Right renal cortex interstitium (tissue), 3 donors: Measurements from ENCODE around the gene ADIRF. TPM values are rescaled to one million over a fixed set of nuclear protein-coding genes. Genes with fewer than 3 reads are reported as not detected.
"Not testable (repeated sequence)": the region's sequence is repeated elsewhere in the genome, so short reads cannot be mapped to it uniquely, and the experiment has no call there.

Source experiments
- DNase-seq, 3 donors: peaks; one replicate each; pipeline ENCODE4 v3.0.0-alpha.2; 2013; ENCODE audit warnings: low read depth in 3 of 3, low spot score in 2 of 3
- polyA plus RNA-seq, 3 donors: library from polyadenylated mRNA; unstranded; fragments of 120-200 nt; gene quantifications; one replicate each; pipeline ENCODE4 v1.2.1, GENCODE V29; 2013; ENCODE audit not compliant: insufficient read length in 3 of 3

Gene ADIRF
- polyA plus RNA-seq, 3 donors: 12.5 to 18.4 (median 17.3) TPM

- no peak for DNase-seq
These were observed 8.2 kb downstream of the ADIRF start for GRCh38 chr10:86976362-86977056.

GRCh38 chr10:86978457-86978856, 10.2 kb downstream of the ADIRF start:
- not testable (repeated sequence) for DNase-seq

DNA sequence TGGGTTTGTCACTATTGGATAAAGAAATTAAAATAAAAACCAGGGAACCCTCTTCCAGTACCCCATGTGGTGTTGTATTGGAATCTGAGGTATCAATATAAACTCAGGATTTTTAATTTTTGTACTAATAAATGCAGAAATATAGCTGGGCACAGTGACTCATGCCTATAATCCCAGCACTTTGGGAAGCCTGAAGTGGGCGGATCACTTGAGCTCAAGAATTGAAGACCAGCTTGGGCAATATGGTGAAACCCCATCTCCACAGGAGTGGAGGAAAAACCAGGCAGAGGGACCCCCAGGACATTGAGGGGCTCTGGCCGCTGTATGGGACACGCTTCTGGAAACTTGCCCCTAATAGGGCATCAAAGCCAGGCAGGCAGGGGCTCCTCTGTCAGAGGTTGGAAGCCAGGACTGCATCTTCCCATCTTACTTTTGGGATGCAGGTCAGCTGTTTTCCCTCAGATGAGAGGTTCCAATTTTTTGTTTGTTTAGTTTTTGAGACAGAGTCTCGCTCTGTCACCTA, 11.1 kb downstream of the ADIRF start:
- no peak for DNase-seq

- DNase-seq: no peak
These were observed 11.7 kb downstream of the ADIRF start for GRCh38 chr10:86979977-86980448.

DNA sequence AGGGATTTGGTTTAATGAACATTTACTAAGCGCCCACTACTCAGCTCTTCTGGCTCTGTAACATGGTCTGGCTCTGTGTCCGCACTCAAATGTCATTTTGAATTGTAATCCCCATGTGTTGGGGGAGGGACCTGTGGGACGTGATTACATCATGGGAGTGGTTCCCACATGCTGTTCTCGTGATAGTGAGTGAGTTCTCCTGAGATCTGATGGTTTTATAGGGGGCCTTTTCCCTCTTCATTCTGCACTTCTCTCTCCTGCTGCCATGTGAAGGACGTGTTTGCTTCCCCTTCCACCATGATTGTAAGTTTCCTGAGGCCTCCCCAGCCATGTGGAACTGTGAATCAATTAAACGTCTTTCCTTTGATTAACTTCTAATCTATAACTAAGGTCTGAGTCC, 12.7 kb downstream of the ADIRF start:
- DNase-seq: not testable (repeated sequence)

DNA sequence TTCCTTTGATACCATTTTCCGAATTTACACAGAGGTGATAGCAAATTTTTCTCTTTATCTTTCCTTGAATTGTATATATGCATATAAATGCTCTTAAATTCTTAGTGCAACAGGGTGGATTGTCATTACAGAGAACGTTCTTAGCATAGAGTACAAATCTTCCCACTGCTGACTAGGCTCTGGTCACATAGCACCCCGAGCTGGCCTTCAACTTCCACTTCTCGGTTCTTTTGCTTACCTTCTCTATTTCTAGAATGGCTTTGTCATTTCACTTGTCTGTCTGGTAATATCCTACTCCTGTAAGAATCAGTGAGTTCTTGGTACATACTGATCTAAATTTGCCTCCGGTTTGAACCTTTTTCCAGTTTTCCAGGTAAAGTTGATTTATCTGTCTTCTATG, 13.4 kb downstream of the ADIRF start:
- DNase-seq: no peak

DNA sequence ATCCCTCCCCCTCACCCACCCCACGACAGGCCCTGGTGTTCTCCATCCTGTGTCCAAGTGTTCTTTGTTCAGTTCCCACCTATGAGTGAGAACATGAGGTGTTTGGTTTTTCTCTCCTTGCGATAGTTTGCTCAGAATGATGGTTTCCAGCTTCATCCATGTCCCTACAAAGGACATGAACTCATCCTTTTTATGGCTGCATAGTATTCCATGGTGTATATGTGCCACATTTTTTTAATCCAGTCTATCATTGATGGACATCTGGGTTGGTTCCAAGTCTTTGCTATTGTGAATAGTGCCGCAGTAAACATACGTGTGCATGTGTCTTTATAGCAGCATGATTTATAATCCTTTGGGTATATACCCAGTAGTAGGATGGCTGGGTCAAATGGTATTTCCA, 16.2 kb downstream of the ADIRF start:
- DNase-seq: not testable (repeated sequence)

DNA sequence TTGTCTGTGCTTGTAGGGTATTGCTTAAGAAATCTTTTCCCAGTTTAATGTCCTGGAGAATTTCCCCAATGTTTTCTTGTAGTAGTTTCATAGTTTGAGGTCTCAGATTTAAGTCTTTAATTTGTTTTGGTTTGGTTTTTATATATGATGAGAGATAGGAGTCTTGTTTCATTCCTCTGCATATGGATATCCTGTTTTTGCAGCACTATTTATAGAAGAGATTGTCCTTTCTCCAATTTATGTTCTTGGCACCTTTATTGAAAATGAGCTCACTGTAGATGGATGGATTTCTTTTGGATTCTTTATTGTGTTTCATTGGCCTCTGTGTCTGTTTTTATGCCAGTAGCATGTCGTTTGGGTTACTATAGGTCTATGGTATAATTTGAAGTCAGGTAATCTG, 20.2 kb downstream of the ADIRF start:
- DNase-seq: no peak

DNA sequence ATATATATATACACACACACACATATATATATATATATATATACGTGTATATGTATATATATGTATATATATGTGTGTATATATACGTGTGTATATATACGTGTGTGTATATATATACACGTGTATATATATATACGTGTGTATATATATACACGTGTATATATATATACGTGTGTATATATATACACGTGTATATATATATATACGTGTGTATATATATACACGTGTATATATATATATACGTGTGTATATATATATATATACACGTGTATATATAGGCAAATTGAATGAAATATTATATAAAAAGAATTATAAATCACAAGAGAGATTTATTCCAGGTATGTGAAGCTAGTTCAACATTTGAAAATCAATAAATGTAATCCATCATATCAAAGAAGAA, 23.1 kb downstream of the ADIRF start:
- DNase-seq: not testable (repeated sequence)

GRCh38 chr10:86992456-86992855, 24.2 kb downstream of the ADIRF start:
- DNase-seq: no peak

GRCh38 chr10:86992929-86993328, 24.6 kb downstream of the ADIRF start:
- DNase-seq: no peak

GRCh38 chr10:86999802-87000403, 31.6 kb downstream of the ADIRF start:
- DNase-seq: not testable (repeated sequence)

GRCh38 chr10:87000491-87000890, 32.2 kb downstream of the ADIRF start:
- DNase-seq: no peak

DNA sequence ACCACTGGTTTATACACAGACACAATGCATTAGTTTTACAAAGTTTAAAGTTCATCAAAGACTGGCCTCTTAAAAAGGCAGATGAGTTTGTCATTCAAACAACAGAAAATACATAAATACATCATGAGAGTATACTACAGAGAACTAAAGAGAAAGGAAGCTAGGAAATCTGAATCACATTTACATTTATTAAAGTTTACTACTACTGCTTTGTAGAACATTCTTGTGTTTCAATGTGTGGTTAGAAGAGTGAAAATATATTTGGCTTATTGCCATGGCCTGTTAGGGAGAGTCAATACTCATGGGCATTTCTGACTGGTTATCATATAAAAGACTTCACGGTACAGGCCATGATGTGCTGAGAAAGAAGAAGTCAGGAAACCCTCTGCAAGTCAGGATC, 38.8 kb downstream of the ADIRF start:
- not testable (repeated sequence) for DNase-seq

- not testable (repeated sequence) for DNase-seq
These were observed 39.4 kb downstream of the ADIRF start for GRCh38 chr10:87007674-87008073.

DNA sequence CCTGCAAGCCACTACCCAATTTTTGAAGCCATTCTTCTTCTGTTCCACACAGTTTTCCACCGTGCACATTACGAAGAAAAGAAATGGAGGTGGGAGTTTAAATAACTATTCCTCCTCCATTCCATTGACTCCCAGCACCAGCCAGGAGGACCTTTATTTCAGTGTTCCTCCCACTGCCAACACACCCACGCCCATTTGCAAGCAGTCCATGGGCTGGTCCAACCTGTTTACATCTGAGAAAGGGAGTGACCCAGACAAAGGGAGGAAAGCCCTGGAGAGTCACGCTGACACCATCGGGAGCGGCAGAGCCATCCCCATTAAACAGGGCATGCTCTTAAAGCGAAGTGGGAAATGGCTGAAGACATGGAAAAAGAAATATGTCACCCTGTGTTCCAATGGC, 40.0 kb downstream of the ADIRF start:
- not testable (repeated sequence) for DNase-seq

DNA sequence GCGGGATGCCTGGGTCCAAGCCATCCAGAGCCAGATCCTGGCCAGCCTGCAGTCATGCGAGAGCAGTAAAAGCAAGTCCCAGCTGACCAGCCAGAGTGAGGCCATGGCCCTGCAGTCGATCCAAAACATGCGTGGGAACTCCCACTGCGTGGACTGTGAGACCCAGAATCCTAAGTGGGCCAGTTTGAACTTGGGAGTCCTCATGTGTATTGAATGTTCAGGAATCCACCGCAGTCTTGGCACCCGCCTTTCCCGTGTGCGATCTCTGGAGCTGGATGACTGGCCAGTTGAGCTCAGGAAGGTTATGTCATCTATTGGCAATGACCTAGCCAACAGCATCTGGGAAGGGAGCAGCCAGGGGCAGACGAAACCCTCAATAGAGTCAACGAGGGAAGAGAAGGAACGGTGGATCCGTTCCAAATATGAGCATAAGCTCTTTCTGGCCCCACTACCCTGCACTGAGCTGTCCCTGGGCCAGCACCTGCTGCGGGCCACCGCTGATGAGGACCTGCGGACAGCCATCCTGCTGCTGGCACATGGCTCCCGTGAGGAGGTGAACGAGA, 40.9 kb downstream of the ADIRF start:
- DNase-seq: not testable (repeated sequence)

DNA sequence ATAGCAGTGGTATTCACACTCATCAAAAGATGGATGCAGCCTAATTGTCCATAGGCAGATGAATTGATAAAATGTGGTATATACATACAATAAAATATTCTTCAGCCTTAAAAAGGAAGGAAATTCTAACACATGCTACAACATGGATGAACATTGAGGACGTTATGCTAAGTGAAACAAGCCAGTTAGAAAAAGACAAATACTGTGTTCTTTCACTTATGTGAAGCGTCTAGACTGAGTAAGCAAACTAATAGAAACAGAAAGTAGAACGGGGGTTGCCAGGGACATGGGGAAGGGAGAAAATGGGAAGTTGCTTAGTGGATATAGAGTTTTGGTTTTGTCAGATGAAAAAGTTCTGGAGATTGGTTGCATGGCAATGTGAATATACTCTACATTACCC, 45.2 kb downstream of the ADIRF start:
- DNase-seq: not testable (repeated sequence)

DNA sequence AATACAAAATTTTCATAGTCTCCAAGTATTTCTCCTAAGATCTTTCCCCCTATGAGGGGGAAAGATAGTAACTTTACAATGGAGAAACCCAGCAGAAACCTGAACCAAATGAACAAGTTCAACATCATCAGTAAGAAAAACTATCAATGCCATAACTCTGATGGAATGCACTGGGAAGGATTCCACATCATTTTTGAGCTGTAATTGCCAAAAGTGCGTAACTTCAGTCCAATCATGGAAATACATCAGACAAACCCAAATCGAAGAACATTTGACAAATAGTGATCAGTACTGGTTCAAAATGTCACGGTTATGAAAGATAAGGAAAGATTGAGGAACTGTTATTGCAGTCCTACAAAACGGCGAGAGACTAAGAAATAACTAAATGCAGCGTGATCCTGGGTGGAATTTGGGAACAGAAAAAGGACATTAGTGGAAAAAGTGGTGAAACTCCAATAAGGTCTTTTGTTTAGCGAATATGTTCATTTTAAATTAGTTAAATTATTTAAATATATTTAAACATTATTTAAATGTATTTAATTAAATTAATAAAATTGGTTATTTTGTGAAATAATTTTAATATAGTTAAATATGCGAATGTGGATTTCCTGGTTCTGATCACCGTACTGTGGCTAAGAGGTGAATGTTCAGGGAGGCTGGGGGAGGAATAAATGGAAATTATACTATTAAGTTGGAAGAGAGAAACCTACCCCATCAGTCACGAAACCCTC, 46.9 kb downstream of the ADIRF start:
- DNase-seq: not testable (repeated sequence)

DNA sequence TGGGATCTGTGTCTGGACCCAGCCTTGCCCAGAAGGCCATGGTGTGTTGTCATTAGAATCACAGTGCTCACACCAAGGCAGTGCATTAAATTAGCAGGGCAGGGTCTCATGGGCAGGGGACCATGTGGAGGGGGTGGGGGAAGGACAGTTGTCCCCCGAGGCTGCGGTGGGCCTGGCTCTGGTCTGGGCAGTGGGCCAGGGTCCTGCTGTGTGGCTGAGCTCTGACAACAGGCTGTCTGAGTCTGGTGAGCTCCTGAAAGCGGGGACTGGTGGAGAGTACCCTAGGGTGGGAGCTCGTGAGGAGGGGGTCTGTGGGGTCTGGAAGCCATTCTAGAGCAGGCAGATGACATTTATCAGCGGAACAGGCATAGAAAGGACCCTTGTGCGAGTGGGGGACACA, 49.8 kb downstream of the ADIRF start:
- DNase-seq: not testable (repeated sequence)

DNA sequence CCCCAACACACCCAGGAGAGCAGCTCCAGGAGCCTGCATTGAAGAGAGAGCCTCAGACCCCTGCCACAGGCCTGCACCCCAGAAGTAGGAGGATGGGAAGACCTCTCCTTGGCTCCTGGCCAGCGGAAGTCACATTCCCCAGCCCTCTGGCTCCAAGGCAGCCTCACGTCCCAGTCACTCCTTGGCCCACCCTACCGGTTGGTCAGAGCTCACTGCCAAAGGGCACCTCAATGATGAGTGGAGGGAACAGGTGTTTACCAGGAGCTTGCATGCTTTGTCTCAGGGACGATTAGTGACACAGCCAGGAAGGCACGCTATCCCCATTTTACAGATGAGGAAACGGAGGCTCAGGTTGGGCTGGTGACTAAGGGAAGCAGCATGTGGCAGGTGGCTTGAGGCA, 50.8 kb downstream of the ADIRF start:
- not testable (repeated sequence) for DNase-seq
